Measurements from ENCODE around the gene PRPF6.

DNA sequence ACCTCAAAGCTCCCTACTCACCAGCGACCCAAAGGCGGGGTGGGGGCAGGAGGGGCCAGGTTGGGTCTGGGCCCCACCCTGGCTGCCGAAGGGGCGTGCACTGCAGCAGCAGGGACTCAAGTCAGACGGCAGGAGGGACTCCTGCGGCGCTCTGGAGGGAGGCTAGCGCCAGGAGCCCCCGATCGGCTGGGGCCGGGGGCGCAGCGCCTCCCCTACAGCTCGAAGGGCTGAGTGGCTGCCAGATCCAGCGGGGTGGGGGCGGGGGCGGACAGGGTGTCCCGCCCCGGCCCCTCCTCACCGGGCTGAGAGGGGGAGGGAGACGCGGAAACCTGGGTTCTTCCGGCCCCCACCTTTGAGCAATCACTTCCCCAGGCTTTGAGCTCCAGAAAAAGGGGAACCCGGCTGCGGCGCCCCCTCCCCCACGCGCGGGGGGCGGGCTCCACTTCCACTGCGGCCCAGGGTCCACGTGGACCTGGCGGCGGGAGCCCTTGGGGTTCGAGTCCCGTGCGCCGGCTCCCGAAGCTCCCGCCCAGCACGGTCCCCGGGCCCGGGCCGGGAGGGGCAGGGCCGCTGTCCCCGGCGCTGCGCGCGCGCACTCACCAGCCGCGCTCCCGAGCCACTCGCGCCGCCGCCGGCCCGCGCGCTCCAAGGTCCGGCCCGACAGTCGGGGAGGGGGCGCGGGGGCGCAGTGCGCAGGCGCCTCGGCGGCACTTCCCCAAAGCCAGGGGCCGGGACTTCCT lies 98.5 kb downstream of the PRPF6 start, which contains the start of gene RGS19:
- TF ChIP-seq, protein P1, sequence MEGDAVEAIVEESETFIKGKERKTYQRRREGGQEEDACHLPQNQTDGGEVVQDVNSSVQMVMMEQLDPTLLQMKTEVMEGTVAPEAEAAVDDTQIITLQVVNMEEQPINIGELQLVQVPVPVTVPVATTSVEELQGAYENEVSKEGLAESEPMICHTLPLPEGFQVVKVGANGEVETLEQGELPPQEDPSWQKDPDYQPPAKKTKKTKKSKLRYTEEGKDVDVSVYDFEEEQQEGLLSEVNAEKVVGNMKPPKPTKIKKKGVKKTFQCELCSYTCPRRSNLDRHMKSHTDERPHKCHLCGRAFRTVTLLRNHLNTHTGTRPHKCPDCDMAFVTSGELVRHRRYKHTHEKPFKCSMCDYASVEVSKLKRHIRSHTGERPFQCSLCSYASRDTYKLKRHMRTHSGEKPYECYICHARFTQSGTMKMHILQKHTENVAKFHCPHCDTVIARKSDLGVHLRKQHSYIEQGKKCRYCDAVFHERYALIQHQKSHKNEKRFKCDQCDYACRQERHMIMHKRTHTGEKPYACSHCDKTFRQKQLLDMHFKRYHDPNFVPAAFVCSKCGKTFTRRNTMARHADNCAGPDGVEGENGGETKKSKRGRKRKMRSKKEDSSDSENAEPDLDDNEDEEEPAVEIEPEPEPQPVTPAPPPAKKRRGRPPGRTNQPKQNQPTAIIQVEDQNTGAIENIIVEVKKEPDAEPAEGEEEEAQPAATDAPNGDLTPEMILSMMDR (conservative IDR thresholded peaks at IDR 0.05 in 1 of 2, IDR thresholded peaks at IDR 0.05 in 1 of 2; ENCODE audit: extremely low read depth in 1 of 2, insufficient read depth in 1 of 2, low read depth in 1 of 2, low read length in 2 of 2), result no peak
- no peak for TF ChIP-seq EZH2 (IDR thresholded peaks at IDR 0.05; ENCODE audit: borderline replicate concordance, low read length)

Measured in mammary epithelial cell (primary cell).